ENCODE data around the gene EBF3. TPM values are rescaled to one million over a fixed set of nuclear protein-coding genes. Genes with fewer than 3 reads are reported as not detected.

The EBF3 gene
- total RNA-seq, 1 donor from 2014 or later = 0.07 TPM

DNA sequence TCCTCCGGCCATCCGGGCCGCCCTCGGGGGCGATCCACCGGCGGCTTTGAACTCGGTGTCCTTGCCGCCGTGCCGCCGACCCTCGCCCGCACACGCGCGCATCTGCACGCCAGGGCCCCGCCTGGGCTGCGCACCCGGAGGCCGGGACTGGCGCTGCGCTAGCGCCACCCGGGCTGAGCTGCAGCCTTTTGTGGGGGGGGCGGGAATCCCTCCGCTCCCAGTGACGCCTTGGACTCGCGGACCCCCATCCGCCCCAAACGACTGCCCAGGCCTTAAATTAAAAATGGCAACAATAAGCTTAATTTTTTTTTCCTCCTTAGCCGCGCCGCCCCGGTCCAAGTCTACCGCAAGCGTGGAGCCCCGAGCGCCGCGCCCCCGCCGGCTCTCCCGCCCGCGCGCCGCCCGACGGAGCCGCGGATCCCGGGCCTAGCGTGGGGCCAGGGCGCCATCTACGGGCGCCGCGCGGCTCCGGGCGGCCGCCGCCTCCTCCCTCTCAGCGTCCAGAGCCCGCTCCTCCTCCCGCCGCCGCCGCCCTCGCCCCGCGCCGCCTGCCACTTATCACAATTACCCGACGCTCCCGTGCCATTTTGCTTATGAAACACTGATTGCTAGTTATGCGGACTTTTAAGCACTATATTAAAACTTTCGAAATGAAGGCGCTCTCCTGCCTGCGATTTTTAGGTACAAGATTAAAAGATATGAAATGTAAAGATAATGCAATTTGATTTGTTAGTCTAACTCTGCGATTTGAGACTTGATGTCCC, 7.5 kb upstream of the EBF3 start:
- peak; percentile 7 for DNase-seq (ENCODE audit: low read depth, low spot score)

DNA sequence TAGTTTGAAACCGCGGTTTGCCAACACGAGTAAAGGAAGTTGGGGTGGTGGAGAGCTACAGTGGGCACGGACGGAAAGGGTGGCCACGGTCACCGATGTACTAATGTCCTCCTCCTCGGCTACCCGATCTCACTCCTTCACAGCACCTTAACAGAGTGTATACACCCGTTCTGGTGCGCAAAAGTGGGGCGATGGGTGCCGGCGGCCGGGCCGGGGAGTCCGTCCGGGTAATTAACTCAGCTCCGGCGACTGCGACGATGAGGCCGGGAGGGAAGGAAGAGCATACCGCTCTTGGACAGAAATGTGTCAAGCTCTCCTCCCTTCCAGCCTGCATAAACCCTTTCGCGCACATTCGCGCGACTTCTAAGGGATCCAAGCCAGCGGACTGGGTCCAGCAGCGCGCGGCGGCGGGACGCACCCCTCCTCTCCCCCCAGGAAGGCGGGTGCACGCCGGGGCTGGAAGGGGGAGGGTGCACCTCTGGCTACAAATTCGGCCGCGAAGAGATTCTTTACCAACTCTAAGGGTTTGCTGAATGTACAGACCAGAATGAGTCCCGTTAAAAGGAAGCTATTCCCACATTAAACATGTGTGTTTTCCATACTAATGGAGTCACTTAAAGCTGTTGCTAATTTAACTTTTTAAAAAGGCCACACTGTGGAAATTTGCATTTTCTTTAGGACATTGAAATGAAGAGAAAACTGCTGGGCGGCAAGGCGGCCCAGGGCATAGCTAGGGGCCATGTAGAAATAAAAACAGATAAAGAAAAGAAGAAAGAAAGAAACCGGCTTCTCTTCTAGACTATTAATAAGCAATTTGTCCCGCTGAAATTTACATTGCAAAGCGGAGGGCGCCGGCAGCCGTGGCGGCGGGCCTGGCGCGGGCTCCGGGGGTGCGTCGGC, 6.6 kb upstream of the EBF3 start:
- no peak for DNase-seq (ENCODE audit: low read depth, low spot score)

DNA sequence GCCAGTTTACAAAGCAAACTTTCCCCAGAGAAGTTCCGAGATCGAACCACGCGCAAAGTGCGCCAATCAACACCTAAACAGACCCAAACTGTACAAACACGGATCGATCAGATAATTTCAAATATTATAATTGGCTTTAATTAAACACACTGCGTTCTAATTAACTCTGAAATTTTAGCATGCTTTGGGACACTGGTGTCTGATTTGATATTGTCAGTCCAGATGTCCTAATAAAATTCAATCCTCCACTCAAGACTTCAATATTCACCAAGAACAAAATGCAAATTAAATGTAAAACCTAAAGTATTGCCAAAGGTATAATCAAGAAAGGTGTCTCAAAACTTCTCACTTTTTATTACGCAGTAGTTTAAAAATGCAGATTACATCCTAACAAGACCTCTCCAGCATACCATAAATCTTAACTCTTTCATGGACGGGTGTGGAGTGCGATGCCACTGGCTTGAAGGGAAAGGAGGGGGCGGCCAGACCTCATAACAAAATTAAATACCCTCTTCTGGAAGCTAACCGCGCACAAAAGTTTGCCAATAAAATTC, 5.9 kb upstream of the EBF3 start:
- DNase-seq (ENCODE audit: low read depth, low spot score) = no peak

DNA sequence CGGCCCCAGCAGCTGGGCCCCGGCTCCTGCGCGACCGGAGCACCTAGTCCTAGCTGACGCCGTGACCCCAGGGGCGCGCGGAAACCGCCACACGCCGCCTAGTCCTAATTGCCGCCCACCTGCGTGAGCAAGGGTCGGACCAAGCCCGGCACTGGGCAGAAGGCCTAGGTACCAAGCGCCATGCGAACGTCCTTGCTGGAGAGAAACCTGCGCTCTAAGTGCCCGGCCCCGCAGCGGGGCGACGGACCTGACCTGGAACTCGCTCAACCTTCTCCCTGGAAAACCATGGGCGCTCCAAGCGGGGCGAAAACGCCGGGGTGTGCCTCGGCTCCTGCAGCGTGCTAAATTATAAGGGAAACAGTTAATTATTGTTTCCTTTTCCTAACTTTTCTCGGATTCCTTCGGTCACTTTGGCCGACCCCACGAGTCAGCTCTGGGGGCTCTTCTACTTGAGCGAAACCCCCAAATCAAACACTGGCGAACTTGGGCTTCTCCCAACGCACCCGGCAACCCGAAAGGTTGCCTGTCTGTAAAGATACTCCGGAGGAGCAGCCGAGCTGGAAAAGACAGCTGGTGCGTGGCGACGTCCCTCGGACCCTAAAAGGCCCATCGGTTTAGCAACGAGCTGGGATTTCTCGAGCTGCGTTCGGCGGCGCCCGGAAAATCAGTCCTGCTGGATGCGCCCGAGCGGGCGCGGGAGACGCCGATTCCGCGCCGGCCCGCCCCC, 5.3 kb upstream of the EBF3 start:
- no peak for DNase-seq (ENCODE audit: low read depth, low spot score)

DNA sequence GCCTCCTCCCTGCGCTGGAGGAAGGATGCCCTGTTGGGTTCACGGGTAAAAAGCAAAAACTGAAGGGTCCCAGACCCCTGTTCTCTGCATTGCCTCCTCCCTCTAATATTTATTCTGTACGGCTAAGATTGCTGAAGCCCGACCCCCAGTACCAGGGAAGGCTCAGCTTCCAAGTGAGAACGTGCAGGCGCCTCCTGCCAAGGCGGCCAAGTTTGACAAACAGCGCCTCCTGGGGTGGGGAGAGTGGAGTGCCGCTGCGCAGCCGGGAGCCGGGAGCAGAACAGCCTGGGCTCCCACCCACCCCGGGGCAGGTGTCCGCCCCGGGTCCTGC, 4.7 kb upstream of the EBF3 start:
- no peak for DNase-seq (ENCODE audit: low read depth, low spot score)

DNA sequence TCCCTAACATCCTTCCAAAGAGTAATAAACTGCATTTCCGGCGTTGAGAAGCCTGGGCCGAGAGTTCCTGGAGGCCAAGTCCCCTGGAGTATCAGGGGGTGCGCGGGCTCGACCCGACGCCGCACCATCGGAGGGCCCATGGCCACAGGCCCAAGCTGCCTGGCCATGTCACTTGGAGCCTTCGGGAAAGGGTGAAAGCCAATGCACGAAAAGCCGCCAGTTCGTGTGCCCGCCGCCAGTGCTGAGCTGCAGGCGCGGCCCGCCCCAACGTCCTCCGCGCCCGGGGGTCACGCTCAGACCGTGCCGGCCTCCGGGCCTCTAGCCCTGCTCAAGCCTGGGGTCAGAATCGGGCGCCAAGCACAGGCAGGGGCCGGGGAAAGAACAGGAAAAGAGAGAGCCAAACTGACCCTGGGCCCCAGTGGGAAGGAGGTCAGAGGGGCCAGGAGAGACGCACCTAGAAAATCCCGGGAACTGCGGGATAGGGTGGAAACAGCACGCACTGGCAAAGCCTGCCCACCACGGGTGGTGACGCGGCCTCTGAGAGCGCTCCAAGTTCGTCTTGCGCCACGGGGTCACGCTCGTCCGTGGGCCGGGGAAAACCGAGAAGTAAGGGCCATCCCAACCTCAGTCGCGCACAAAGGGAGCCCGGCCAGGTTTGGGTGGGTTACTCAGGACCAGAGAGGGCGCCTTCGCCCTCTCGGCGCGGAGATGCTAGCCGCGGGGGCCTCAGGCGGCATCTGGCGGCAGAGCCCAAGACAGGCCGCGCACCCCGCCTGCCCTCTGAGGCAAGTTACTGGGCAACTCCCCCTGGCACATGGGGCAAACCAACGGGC, 4.2 kb upstream of the EBF3 start:
- no peak for DNase-seq (ENCODE audit: low read depth, low spot score)

DNA sequence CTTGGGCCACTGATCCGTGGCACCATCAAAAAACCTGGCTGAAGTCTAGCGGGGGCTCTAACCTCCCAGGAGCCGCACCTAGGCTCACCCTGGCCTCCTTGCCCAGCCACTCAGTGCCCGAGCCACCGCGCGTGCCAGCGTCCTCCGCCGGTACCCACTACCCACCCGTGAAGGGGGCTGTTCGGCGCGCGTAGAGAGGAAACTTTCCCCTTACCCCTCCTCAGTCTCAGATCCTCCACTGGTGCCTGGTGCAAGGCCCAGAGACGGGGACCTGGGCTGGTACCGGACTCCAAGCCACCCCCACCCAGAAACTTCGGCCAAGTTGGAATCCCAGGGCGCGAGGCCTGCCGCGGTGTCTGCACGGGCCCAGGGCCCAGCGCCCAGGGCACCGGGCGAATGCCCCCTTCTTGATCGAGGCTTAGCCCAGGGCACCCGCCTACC, 3.5 kb upstream of the EBF3 start:
- no peak for DNase-seq (ENCODE audit: low read depth, low spot score)

DNA sequence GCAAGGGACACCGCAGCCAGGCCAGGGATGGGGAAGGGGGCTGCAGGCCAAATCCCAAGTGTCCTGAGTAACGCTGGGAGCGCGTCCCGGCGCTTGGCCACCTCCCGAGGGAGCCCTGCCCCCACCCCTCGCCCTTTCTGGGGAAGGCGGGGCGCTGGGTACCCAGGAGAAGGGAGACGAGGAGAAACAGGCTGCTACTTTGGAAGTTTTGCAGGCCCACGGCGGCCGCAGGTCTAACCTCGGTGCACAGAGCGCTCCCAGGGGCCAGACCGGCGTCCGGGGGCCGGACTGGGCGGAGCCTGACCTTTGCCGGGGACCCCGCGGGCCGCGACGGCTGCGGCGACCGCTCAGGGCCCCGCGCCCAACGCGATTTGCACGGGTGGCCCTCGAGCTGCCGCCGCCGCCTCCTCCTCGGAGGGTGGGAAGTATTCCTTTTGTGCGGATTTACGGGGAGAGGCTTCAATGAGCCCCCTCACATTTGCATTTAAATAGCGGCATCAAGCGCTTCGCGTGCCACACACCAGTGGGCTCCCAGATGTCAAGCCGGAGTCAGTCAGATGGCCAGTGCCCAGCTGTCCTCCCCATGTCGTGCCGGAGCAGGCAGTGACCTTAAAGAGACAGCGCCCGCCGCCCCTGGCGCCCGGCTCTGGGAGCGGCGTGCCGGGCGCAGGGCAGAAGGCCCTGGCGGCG, 3.0 kb upstream of the EBF3 start:
- no peak for DNase-seq (ENCODE audit: low read depth, low spot score)

DNA sequence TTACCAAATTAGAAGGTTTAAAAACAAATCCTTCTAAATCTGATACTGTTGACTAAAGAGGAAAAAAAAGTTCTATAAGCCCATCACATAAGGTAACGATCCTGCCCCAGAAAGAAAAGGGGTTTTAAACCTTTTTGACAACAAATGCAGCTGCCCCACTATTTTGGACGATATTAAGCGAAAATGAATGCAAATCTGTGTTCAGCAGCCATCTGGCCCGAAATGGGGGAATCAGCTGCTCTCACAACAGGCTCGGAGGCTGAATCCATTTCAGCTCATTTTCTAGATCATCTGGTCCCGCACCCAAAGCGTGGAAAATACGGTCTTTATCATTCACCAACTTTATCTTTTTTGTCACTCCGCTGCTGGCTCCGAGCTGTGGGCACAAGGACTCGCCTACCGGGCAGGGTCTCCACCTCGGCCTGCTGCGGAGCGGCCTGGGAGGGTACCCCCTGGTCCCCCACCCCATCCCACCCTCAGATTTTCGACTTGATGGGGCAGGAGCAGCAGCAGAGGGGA, 2.4 kb upstream of the EBF3 start:
- no peak for DNase-seq (ENCODE audit: low read depth, low spot score)

DNA sequence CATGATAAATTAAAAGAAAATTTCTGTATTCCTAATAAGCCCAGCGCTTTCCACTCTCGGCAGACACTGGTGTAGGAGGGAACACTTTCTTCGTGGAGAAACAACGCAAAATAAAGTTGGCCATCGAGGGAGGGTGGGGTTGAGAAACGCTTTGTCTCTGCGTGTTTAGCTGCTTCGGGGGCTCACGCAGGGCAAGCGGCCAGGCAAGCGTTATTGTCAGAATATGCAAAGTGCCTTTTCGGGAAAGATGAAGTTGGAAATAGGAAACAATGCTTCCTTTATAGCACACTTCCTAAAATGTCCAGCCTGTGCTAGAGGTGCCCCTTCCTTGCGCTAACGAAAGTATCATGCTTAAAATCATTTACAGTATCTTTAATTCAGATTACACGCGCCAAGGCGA, 1.9 kb upstream of the EBF3 start:
- no peak for DNase-seq (ENCODE audit: low read depth, low spot score)

DNA sequence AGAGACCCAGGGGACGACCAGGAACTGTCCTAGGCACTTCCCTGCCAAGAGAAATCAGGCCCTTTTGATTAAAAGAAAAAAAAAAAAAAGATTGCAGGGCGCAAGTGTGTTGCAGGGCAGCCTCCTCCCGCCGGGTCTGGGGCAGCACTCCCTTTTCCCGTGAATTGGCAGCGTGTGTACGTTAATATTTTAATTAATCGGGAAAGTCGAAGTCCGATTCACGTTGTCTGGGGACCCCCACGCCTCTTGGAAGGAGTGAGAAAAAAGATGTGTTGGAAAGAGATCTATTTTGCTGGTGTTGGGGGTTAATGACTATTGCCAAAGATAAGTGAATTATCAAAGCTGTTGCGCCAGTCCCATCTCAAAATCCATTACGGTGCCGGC, 1.3 kb upstream of the EBF3 start:
- no peak for DNase-seq (ENCODE audit: low read depth, low spot score)

DNA sequence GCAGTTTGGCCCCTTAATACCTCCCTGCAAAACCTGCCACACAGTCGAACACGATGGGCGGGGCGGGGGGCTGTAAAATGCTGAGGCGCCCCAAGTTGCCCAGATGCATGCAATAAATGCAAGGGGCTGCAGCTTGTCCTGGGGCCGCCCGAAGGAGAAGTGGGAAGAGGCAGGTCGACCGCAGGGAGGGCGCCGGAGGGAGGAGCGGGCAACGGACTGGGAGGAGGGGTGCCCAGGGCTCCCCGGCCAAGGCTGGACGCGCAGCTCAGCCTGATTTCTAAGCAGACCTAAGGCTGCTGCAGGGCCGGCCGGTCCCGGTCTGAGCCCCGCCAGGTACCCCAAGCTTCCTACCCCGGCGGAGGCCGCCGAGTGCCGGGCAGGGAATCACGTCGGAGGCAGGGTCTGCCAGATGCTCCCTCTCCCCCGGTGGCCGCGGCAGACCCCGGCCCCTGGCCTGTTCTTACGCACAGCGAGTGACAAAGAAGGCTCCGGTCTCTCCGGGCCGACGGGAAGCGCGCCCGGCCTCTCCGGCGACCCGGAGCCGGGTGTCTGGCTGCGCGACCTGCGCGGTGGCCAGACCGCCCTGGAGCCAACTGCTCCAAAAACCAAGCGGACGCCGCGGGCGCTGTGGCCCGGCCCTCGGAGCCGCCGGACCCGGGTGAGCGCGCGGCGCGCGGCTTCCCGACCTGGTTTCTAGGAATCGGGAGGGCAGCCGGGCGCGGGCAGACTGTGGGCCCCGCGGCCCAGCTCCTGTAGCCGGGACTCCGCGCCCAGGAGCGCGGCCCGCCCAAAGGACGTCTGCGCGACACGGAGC, 744 bp upstream of the EBF3 start:
- no peak for DNase-seq (ENCODE audit: low read depth, low spot score)

DNA sequence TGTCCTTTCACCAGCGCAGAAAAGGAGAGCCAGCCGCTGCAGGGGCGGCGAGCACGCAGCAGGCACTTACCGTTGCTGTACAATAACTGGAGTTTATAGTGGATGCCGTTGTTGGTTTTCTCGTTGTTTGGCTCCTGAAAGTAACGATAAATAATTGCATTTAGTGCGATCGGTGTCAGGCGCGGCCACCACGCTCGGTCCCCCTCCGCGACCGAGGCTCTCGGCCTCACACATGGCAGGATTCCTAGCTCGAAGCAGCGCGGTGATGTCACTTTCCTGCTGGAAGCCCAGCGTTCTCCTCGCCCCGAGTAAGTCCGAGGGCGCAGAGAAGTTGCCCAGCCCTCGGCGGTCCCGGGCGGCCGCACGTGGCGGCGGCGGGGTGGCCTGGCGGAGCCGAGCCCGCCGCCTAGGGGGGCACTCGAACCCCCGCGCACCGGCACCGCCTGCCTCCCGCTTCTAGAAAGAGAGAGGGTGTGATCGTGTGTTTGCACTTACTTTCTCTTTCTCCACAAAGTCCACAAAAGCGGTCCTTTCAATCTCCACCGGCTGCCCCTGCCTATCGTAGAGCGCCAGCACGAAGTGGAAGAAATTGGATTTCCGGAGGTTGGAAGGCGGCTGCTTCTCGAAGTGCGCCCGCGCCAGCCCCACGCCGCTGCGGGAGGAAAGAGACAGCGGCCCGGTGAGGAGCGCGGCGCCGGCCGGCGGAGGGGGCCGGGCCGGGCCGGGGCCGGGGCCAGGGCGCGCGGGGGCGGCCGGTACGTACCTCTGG, 1.0 kb downstream of the EBF3 start:
- no peak for DNase-seq (ENCODE audit: low read depth, low spot score)

DNA sequence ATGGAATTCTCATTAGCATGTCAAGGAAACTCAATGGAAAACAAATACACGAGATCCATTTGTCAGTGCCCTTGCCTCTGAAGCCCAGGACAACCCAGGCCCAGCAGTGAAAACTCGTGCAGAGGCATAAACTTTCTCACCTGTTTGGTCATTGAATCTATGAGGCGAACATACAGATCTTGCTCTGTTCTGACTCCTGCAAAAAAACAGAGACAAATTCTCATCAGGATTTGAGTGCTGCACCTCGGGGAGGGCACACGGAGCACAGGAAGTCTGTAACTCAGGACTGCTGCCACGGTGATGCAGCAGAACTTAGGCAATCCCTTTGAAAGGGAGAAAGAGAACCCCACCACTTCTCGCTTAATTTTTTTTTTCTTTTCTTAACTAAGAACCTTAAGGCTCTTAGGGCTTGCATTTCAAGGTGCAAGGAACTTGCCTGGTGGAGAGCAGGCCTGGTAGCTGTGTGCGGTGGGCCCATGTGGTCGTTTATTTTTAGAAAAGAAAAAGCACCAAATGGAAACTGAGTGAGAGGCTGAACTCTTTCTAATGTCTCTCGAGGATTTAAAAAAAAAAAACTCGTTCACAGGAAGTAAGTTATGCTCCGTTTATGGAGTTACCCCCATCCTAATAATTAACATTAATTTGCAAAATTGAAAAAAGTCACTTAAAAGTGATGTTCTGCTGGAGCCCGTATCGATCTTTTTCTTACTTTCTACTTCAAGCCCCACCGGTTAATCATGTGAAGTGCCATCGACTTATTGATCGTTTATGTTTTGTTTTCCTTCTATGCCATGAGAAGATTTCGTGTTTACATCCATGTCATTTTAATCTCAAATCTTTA, 1.8 kb downstream of the EBF3 start:
- DNase-seq (ENCODE audit: low read depth, low spot score) = no peak

DNA sequence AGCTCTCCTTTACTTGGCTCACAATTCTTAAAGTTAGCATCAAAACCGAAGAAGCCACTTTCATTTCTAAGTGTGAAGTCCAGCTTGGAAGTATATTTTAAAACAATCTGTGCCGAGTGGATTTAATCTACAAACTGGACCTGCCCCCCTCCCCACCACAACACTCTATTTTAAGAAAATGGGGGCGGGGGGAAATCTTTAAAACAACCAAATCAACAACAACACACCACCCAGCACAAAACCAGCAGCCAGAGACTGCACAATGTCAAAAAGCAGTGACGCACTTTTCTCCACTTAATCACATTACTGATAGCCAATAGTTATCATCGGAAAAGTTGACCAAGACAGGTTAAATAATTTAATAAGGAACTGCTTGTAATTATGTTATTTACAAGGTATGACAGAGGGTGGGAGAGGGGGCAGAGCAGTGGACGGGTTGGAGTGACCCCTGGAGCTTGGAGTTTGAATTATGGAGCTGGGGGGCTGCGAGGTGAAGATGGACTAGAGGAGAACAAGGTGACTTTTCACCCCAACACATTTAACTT, 2.8 kb downstream of the EBF3 start:
- DNase-seq (ENCODE audit: low read depth, low spot score) = no peak

DNA sequence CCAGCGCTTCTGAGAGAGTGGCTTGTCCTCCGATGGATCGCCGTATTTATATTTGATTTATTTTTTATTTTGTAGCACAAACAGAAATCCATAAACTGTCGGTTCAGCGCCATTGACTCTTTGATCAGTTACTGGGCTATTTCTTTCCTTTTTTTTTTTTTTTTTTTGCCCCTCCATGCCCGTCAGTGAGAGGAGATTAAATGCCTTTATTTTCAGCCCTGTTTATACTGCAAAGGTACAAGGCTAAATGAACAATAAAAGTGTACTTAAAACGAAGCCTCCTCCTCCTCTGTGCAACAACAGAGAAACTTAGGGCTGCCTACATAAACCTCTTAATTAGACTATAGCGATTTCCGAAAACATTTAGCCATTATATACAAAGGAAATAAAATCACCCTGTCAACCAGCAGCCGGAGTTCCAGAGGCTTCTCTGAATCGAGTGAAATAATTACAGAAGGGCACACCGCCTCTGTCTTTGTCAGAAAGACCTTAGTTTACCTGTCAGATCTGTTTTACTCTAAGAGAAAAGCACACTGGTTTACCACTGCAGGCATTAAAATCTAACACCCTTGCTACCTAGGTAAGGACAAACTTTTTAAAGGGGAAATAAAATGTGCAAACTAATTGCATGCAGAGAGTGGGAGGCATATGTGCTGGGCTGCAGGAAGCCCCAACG, 3.5 kb downstream of the EBF3 start:
- DNase-seq (ENCODE audit: low read depth, low spot score) = no peak
